ENCODE results near the gene CLIP1.

The CLIP1 gene

GRCh38 chr12:122354958-122355641 is 67.4 kb downstream of the CLIP1 start:
- DNase-seq, result no peak

- no peak for DNase-seq
Measured at GRCh38 chr12:122352394-122352793, 70.1 kb downstream of the CLIP1 start.

GRCh38 chr12:122350141-122350848 is 72.2 kb downstream of the CLIP1 start:
- DNase-seq, result no peak

- DNase-seq, result no peak
Measured at GRCh38 chr12:122349078-122349477, 73.4 kb downstream of the CLIP1 start.

GRCh38 chr12:122348505-122348904 is 74.0 kb downstream of the CLIP1 start:
- no peak for DNase-seq

- no peak for DNase-seq
Measured at GRCh38 chr12:122346054-122346453, 76.4 kb downstream of the CLIP1 start.

- DNase-seq, result no peak
Measured at GRCh38 chr12:122345042-122345441, 77.4 kb downstream of the CLIP1 start.

- peak; percentile 63 to 71 for DNase-seq
Measured at GRCh38 chr12:122336015-122336946, 86.2 kb downstream of the CLIP1 start.

GRCh38 chr12:122333142-122334087 is 89.1 kb downstream of the CLIP1 start:
- no peak for DNase-seq

- no peak for DNase-seq
Measured at GRCh38 chr12:122327494-122328385, 94.7 kb downstream of the CLIP1 start.

GRCh38 chr12:122327014-122327413 is 95.5 kb downstream of the CLIP1 start:
- DNase-seq, result no peak

GRCh38 chr12:122326586-122326985 is 95.9 kb downstream of the CLIP1 start:
- peak; percentile 15 to 19 for DNase-seq

- no peak for DNase-seq
Measured at GRCh38 chr12:122323311-122324019, 99.0 kb downstream of the CLIP1 start.

GRCh38 chr12:122322501-122322900 is 100.0 kb downstream of the CLIP1 start:
- no peak for DNase-seq

GRCh38 chr12:122318607-122319605 is 103.6 kb downstream of the CLIP1 start:
- no peak for DNase-seq

- no peak for DNase-seq
Measured at GRCh38 chr12:122312926-122313325, 109.5 kb downstream of the CLIP1 start.

- DNase-seq, result no peak
Measured at GRCh38 chr12:122311696-122312095, 110.8 kb downstream of the CLIP1 start.

- DNase-seq, result no peak
Measured at GRCh38 chr12:122310626-122311333, 111.7 kb downstream of the CLIP1 start.
